Esophagus squamous epithelium (tissue), 4 donors: ENCODE results near the gene TM2D3.

ENCODE experiments used
- POLR2A ChIP-seq, 4 donors: fragments of 450-650 bp; IDR thresholded peaks; one replicate each; pipeline ENCODE4 v1.6.1; 2017; ENCODE audit warnings: antibody characterized with exemption in 4 of 4, mild to moderate bottlenecking in 4 of 4, moderate library complexity in 3 of 4
- TF ChIP-seq, protein P1 (sequence below), 6 experiments: fragments of 450-650 bp in 4 of 6; fragments of 200-600 bp in 2 of 6; sonication (generic) in 2 of 6; IDR thresholded peaks; one replicate each; pipeline ENCODE4 v1.5.1; 2016 to 2019; ENCODE audit warnings: antibody characterized with exemption in 6 of 6, mild to moderate bottlenecking in 4 of 6, moderate library complexity in 4 of 6

DNA sequence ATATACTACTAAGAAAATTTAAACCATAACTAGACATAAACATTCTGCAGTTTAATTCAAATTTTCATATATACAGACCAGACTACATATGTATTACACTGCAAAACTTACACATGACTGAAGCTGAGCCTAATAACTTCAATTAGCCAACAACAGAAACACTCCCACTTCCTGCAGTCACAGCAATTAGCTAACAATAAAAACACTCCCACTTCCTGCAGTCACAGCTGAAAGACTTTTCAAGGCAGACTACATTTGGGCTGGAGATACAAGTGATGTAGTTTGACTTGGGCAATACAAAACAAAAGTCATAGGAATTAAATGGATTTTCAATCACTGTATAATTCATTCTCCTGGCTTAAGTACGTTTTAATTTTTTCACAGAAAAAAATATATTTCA, 10.3 kb downstream of the TM2D3 start:
- TF ChIP-seq, protein P1, sequence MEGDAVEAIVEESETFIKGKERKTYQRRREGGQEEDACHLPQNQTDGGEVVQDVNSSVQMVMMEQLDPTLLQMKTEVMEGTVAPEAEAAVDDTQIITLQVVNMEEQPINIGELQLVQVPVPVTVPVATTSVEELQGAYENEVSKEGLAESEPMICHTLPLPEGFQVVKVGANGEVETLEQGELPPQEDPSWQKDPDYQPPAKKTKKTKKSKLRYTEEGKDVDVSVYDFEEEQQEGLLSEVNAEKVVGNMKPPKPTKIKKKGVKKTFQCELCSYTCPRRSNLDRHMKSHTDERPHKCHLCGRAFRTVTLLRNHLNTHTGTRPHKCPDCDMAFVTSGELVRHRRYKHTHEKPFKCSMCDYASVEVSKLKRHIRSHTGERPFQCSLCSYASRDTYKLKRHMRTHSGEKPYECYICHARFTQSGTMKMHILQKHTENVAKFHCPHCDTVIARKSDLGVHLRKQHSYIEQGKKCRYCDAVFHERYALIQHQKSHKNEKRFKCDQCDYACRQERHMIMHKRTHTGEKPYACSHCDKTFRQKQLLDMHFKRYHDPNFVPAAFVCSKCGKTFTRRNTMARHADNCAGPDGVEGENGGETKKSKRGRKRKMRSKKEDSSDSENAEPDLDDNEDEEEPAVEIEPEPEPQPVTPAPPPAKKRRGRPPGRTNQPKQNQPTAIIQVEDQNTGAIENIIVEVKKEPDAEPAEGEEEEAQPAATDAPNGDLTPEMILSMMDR (IDR thresholded peaks at IDR 0.05), result no peak
- TF ChIP-seq POLR2A (IDR thresholded peaks at IDR 0.05), result no peak
